Measurements from ENCODE around the gene ASTN2.
A peak's percentile ranks its signal among the peaks of the same experiment; 100 is the strongest.
"Not testable (repeated sequence)": the region's sequence is repeated elsewhere in the genome, so short reads cannot be mapped to it uniquely, and the experiment has no call there.

ASTN2 gene

GRCh38 chr9:116467740-116468351, 947.0 kb downstream of the ASTN2 start:
- no peak for DNase-seq

- DNase-seq, result no peak
Observed at GRCh38 chr9:116466271-116467235, 948.3 kb downstream of the ASTN2 start.

GRCh38 chr9:116465576-116466270, 949.1 kb downstream of the ASTN2 start:
- DNase-seq, result no peak

GRCh38 chr9:116464987-116465571, 949.8 kb downstream of the ASTN2 start:
- DNase-seq, result no peak

GRCh38 chr9:116464423-116464822, 950.4 kb downstream of the ASTN2 start:
- DNase-seq, result no peak

- DNase-seq, result no peak
Observed at GRCh38 chr9:116461632-116462031, 953.2 kb downstream of the ASTN2 start.

- no peak for DNase-seq
Observed at GRCh38 chr9:116460026-116460425, 954.8 kb downstream of the ASTN2 start.

- DNase-seq, result no peak
Observed at GRCh38 chr9:116459576-116459975, 955.3 kb downstream of the ASTN2 start.

- DNase-seq, result no peak
Observed at GRCh38 chr9:116456490-116457088, 958.3 kb downstream of the ASTN2 start.

GRCh38 chr9:116454539-116454938, 960.3 kb downstream of the ASTN2 start:
- DNase-seq, result not testable (repeated sequence)

- no peak for DNase-seq
Observed at GRCh38 chr9:116453785-116454184, 961.1 kb downstream of the ASTN2 start.

GRCh38 chr9:116452634-116453033, 962.2 kb downstream of the ASTN2 start:
- DNase-seq, result no peak

- no peak for DNase-seq
Observed at GRCh38 chr9:116452227-116452626, 962.6 kb downstream of the ASTN2 start.

- DNase-seq, result no peak
Observed at GRCh38 chr9:116451500-116452115, 963.2 kb downstream of the ASTN2 start.

- DNase-seq, result peak; percentile 80
Observed at GRCh38 chr9:116450378-116451139, 964.3 kb downstream of the ASTN2 start.

GRCh38 chr9:116449949-116450348, 964.9 kb downstream of the ASTN2 start:
- no peak for DNase-seq

- no peak for DNase-seq
Observed at GRCh38 chr9:116448431-116448830, 966.4 kb downstream of the ASTN2 start.

GRCh38 chr9:116447934-116448333, 966.9 kb downstream of the ASTN2 start:
- DNase-seq, result no peak

- DNase-seq, result no peak
Observed at GRCh38 chr9:116442528-116442927, 972.3 kb downstream of the ASTN2 start.

- peak; percentile 98 for DNase-seq
Observed at GRCh38 chr9:116437411-116438370, 977.2 kb downstream of the ASTN2 start.
